ENCODE data around the gene CDK17. TPM values are rescaled to one million over a fixed set of nuclear protein-coding genes. Genes with fewer than 3 reads are reported as not detected.
A peak's percentile ranks its signal among the peaks of the same experiment; 100 is the strongest.

The CDK17 gene
- total RNA-seq, 1 experiment from 2014 or later, result 21.4 TPM

GRCh38 chr12:96402061-96402460 is 1.8 kb upstream of the CDK17 start:
- BruUV-seq (replicated peaks), result no TSS peak
- intact Hi-C loops (cut with micrococcal nuclease), result loop anchor here (5.0 kb wide), 2 partner anchors 100 to 185 kb away; no protein-coding TSS in a partner anchor
- ChIA-PET RAD21 (ENCODE audit: low non-redundant PET in 1 of 2, low total read pairs in 2 of 2, uncharacterized antibody in 2 of 2, unreplicated experiment in 2 of 2) (no interaction called here), CTCF (interaction anchor here (0.8 to 1.5 kb wide), 3 partner anchors 9 to 185 kb away, joined by 3 to 9 read pairs (median 3); no protein-coding TSS in a partner anchor), POLR2A (interaction anchor here (0.7 kb wide), 1 partner anchor 12 kb away, joined by 3 read pairs; no protein-coding TSS in a partner anchor)
- no peaks in the 10 kb centered on the region for H3K9me3 ChIP-seq (ENCODE audit: control insufficient read depth in 1 of 2, insufficient read depth in 1 of 2, low read depth in 1 of 2, low read length in 2 of 2)
- H3K4me1 ChIP-seq (ENCODE audit: control insufficient read depth in 1 of 2, insufficient read depth in 2 of 2, low read length in 2 of 2), result peaks cover 10 to 20% of the 10 kb centered on the region in 2 experiments; a peak in 3 of 4 replicates
- DNase-seq (ENCODE audit: low read depth, low spot score) (no peak), ATAC-seq (no peak)
- peak overlapping the region; percentile 100 for H2AFZ ChIP-seq (ENCODE audit: low read depth, low read length, poor library complexity, severe bottlenecking)
- H3K9ac ChIP-seq (ENCODE audit: low read length), result no peak overlapping the region
- H3K9me2 ChIP-seq (ENCODE audit: insufficient read depth), result no peaks in the 10 kb centered on the region
- no peak for TF ChIP-seq SRF (IDR thresholded peaks at IDR 0.05; ENCODE audit: low read depth)
- no peak for TF ChIP-seq ZNF274 (IDR thresholded peaks at IDR 0.05; ENCODE audit: low read depth, low read length)
- TF ChIP-seq REST (IDR thresholded peaks at IDR 0.05; ENCODE audit: low read depth), result no peak
- no peak for TF ChIP-seq POLR2AphosphoS5 (IDR thresholded peaks at IDR 0.05; ENCODE audit: low read depth, low read length)
- TF ChIP-seq, protein P1, sequence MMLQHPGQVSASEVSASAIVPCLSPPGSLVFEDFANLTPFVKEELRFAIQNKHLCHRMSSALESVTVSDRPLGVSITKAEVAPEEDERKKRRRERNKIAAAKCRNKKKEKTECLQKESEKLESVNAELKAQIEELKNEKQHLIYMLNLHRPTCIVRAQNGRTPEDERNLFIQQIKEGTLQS (IDR thresholded peaks at IDR 0.05), result no peak
- no peak for TF ChIP-seq SP1 (IDR thresholded peaks at IDR 0.05; ENCODE audit: low read depth)
- TF ChIP-seq EZH2phosphoT487 (IDR thresholded peaks at IDR 0.05; ENCODE audit: borderline replicate concordance), result no peak
- no peak for TF ChIP-seq RAD21 (IDR thresholded peaks at IDR 0.05; ENCODE audit: low read depth)
- TF ChIP-seq POLR2A (IDR thresholded peaks at IDR 0.05; ENCODE audit: borderline replicate concordance, extremely low read depth, insufficient read depth, insufficient read length), result no peak
- no peak for TF ChIP-seq YY1 (IDR thresholded peaks at IDR 0.05; ENCODE audit: extremely low read depth, insufficient replicate concordance, low read depth, low read length)
- no peak for TF ChIP-seq EZH2 (IDR thresholded peaks at IDR 0.05)
- TF ChIP-seq CBX3 (IDR thresholded peaks at IDR 0.05; ENCODE audit: low read depth), result no peak
- H4K20me1 ChIP-seq (ENCODE audit: insufficient read depth), result peaks cover 11% of the 10 kb centered on the region; the same call in 1 of the 2 replicates
- no peak overlapping the region for H3K27ac ChIP-seq (ENCODE audit: low read depth, low read length)
- no peaks in the 10 kb centered on the region for H3K36me3 ChIP-seq (ENCODE audit: control insufficient read depth in 1 of 2, insufficient read depth in 2 of 2, low read length in 2 of 2)
- no peaks in the 10 kb centered on the region for H3K27me3 ChIP-seq (ENCODE audit: insufficient read depth, low read length)
- H3K79me2 ChIP-seq (ENCODE audit: insufficient read depth, low read length), result peaks cover 27% of the 10 kb centered on the region
- H3K4me3 ChIP-seq (replicated peaks in 1 of 2; ENCODE audit: low read depth in 1 of 2, low read length in 2 of 2), result peak overlapping the region in 1 of 2 experiments; percentile 70; a peak in 2 of 4 replicates
- peak overlapping the region; percentile 97 for H3K4me2 ChIP-seq (ENCODE audit: low read length)

Data from HCT116 (cell line).